Activated CD4-positive, CD25-positive, alpha-beta regulatory T cell treated with anti-CD3 and anti-CD28 coated beads, Interleukin-2, amount 50 U/mL, for 16 hours (primary cell): ENCODE results near the gene KRT82.

Source experiments
- DNase-seq: peaks from one replicate; pipeline ENCODE4 v3.0.0-alpha.2; 2020; ENCODE audit warnings: low read depth, low spot score

Gene KRT82

DNA sequence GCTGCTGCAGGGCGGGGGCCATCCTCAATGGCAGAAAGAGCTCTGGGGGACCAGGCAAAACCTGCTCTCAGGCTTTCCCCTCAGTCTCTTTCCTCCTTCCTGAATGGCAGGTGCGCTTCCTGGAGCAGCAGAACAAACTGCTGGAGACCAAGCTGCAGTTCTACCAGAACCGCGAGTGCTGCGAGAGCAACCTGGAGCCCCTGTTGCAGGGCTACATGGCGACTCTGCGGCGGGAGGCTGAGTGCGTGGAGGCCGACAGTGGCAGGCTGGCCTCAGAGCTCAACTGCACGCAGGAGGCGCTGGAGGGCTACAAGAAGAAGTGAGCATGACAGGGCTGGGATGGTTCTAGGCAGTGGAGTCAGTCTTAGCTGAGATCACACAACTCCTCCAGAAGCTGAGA, 62.0 kb downstream of the KRT82 start:
- no peak for DNase-seq
